HG03103 (cell line): Measurements from ENCODE around the gene KCNJ3.

ENCODE experiments used
- ATAC-seq: cut with Tn5 transposase; IDR thresholded peaks from one replicate; pipeline ENCODE4 v1.9.1; 2021; ENCODE audit warnings: low read depth; ENCODE audit not compliant: unreplicated experiment

The KCNJ3 gene

DNA sequence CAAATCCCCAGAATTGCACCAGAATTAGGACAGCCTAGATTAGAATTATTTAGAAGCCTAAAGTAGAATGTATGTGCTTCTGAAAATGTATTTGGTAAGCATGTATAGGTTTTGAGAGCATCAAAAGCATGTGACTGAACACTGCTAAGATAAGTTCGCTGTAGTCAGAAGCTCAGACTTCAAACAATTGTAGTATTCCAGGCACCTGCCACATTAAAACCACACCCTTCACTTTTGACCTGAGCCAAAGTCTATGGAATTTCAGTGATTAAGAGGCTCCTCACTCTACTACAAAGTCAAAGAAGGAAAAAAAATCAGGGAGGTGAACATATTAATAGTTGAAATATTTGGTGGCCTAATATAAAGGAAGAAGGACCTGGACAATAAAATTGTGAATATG is 8.2 kb downstream of the KCNJ3 start:
- no peak for ATAC-seq

DNA sequence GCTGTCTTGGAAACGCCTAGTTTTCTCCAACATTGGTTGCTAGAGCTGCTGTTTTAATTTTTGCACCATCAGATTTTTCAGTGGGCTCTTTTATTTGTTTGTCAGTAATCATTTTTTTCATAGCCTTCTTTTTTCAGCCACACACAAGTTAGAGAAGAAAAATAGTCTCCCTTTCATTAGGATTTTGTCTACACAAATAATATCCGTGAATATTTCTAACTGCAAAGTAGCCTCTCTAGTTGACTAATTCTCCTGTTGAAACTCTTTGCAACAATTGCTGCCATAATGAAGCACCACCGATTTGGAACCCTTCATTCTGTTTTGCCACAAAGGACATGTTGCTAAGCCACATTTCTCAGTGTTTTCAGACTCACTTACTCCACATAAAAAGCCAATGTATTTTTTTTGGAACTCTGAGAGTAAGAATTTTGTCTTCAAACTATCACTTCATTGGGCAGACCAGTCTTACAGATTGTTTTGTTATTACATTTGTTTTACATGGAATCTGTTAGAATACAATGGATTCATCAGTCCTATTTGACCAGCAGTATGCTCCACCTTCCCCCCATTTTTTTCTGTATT is 9.6 kb downstream of the KCNJ3 start:
- ATAC-seq = no peak

- no peak for ATAC-seq
These were observed 10.7 kb downstream of the KCNJ3 start for GRCh38 chr2:154709215-154709614.

DNA sequence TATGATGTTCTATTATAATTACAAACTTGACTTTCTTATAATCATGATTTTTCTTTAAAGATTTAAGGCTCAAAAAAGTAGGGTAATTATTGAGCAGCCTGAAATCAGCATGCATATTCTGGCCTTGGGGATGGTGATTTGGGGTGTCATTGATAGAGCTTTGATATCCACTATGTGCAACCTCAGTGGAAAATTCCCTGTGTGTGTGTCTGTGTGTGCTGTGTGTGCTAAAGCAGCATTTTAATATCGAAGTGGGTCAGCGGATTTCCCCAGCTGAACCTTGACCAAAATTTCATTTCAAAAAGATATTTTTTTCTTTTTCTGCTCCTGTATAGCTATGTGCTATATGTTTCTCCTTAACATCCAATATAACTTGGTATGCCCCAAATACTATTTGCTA is 11.6 kb downstream of the KCNJ3 start:
- ATAC-seq = no peak

- ATAC-seq = no peak
These were observed 12.2 kb downstream of the KCNJ3 start for GRCh38 chr2:154710685-154711084.

DNA sequence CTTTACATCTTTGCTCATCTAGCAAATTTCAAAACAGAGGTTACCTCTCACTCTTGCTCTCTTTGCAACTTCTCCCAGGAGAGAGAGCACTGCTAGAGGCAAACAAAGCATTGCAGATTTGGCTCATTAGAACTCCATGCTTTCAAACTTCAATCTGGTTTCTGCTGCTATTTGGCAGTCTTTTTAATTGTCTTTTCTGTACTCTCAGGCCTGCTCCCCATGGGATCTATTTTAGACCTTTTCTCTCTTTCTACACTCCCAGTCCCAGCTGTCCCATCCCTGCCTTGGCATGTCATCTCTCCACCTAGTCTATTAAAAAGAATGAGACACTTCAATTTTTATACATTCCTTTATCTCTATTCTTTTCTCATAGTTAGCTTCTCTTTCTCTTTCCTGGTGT is 15.2 kb downstream of the KCNJ3 start:
- no peak for ATAC-seq

GRCh38 chr2:154720651-154721050 is 22.2 kb downstream of the KCNJ3 start:
- ATAC-seq = no peak

DNA sequence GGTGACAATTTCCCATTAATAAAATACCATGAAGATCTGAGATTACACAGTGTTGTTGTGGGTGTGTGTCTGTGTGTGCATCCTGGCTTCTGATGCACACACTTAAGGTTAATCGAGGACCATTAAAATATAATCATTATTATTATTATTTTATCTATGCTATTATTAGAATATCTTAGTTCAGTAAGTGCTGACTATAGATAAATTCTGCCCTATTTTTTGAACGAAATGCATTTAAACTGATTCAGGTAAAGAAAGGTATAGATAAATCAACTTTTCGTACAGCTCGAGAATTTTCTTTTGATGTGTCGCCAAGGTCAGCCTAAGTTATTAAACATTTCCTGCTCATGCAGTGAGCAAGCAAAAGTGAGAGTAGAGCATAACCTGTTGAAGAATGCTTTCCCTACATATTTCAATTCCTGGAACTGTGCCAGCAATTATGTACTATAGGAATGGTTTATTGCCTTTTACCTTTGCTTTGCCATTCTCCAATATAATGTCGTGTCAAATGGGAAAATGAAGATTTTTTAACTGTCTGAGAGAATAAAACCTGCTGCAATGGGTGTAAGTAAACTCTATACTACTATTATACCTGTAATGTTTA is 25.8 kb downstream of the KCNJ3 start:
- no peak for ATAC-seq

DNA sequence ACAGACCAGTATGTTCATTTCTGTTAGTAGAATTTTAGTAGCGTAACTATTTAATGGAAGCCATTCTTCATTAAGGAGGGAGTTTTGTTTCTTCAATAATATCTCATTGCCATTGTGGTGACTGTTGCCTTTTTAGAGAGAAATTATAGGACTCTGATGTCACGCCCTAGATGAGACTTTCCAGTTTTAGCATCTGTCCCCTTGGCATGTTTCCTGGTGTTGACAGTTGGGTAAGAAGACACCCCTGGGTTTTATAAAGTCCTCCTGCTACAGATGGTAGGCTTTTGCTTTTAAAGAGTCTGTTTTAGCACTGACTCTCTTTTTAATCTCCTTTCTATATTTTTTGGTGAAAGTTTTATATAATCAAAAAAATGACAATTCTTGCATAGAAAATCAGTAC is 41.9 kb downstream of the KCNJ3 start:
- ATAC-seq = no peak

DNA sequence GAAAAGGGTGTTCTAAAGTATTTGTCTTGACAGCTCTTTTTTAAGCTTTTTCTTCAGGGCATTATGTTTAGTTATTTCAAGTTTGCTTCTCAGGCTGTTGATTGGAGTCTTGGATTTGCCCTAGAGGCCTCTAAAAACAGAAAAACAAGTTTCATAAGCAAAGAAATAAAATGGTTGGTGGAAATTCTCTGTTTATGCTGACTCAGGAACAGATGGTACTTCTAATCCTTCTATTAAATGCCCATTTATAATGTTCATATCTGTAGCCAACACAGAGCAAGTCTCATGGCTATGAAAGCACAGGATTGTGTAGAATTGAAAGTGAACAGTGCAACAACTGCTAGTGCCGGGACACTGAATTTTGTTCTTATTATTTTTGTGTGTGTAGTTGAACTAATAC is 60.4 kb downstream of the KCNJ3 start:
- no peak for ATAC-seq

DNA sequence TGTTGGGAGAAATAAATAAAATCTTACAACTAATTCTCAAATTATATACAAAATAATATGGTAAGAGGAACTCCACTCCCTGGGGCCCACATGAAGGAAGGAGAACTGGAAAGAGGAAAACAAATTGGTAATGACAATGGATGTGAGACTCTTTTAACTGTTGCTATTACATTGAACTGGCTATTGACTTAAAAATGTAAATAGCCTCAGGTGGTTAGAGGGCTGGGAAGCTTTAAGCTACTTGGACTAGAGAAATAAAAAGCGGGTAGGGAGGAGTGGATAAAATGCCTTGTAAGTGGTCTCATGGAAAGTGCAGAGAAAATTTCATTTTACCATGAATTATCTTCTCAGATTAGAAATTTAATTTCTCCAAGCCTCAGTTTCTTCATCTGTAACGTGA is 64.1 kb downstream of the KCNJ3 start:
- no peak for ATAC-seq

DNA sequence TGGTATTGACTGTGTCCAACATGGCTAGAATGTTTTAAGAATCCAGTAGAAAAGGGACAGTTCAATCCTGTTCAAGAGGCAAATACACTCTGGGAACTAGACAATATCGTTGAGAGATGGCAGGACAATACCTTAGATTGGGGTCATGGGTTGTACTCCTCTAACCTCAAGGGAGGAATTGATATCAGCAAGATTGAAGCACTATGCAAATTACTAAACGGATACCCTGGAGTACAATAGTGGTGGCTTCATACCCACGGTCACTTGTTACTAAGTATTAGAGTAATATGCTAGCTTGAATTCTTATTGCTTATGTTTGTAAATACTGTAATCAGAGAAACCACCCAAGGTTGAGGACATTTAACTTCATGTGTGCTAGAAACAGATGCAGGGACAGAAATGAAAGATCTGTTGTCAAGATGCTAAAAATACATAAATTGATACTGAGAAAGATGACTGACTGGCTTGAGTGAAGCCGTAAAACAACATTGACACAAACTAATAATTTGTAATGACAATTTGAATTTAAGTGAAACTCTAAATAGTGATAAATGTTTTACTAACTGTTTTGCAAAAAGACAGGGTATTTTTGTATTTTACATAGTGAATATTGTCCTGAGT is 73.3 kb downstream of the KCNJ3 start:
- no peak for ATAC-seq

DNA sequence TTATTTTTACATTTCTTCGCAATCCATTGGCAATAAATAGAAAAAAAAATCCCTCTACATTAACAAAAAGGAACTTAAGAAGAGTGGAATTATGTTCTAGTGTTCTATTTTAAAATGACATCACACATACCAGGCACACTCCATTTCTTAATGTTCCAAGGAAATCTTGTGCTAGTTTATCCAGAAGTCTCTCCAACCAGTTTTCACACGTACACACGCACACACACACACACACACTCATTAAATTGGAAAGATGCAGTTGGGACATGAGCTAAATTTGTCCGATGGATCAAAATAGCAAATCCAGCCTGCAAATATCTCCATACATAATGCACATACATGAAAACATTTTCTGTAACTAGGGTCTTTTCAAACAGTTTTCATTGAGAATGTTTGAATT is 78.3 kb downstream of the KCNJ3 start:
- ATAC-seq = no peak

GRCh38 chr2:154794406-154794805 is 95.9 kb downstream of the KCNJ3 start:
- no peak for ATAC-seq

GRCh38 chr2:154795651-154796050 is 97.2 kb downstream of the KCNJ3 start:
- ATAC-seq = no peak

- no peak for ATAC-seq
These were observed 106.0 kb downstream of the KCNJ3 start for GRCh38 chr2:154804451-154804850.

DNA sequence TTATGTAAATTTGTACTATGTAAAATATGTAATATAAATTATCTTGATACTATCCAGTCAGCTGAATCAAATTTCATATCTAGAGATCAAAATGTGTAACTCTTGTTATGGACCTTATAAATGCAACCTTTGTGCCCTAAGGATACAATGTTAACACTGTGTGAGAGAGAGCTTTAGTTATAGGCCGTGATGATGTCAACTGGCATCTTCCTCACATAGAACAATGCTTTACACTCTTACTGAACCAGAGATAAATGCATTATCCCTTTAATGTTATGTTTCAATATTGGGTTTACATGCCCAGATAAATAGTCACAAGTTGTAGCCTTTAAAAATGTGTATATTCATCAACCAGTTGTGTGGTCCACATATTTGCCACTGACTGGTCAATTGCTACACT is 115.1 kb downstream of the KCNJ3 start:
- ATAC-seq = no peak

GRCh38 chr2:154814856-154815255 is 116.4 kb downstream of the KCNJ3 start:
- ATAC-seq = no peak

- no peak for ATAC-seq
These were observed 126.9 kb downstream of the KCNJ3 start for GRCh38 chr2:154825358-154825757.

DNA sequence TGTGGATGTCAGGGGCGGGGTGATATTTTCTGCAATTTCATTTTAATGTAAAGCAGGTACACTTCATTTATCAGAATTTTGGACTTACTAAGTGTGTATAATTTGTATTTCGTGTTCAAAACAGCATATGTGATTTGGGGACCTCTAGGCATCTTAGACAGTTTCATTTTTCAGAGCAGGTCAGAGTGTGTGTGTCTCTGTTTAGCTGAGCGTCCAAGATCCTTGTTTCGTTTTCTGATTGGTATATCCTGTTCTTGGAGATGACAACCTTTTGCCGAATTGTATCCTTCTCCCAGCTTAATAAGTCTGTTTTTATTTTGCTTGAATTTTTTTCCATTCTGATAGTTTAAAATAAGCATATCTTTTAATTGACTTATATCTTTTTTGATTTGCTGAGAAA is 128.3 kb downstream of the KCNJ3 start:
- ATAC-seq = no peak

- ATAC-seq = no peak
These were observed 128.8 kb downstream of the KCNJ3 start for GRCh38 chr2:154827286-154827685.

GRCh38 chr2:154832711-154833110 is 134.2 kb downstream of the KCNJ3 start:
- no peak for ATAC-seq
